ENCODE measurements around the gene NANS. TPM values are rescaled to one million over a fixed set of nuclear protein-coding genes. Genes with fewer than 3 reads are reported as not detected.

NANS gene
- total RNA-seq, 5 donors from 2014 or later (not counting 1 experiment from before 2014, with no cell fraction given): 21.7 to 57.5 (median 27.6) TPM

DNA sequence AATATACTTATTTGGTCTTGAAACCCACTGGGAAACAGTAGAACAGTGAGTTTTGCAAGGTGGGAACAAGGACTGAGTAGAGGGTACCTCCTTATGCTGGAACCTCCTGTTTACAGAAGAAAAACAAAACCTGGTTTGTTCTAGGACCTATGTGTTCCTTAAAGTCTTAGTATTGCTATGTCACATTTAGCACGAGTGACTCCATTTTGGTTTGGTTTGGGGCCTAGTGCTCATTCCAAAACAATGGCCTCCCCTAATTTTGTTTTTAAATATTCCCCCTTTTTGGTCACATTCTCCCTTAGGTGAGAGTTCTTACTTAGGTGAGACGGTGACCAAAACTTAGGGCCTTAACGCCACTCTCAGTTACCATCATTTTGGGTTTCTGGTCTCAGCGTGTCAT, 6.2 kb upstream of the NANS start:
- CTCF ChIA-PET: no interaction called here
- Mint-ChIP-seq H3K4me3 (no peak overlapping the region), H3K27me3 (no peaks in the 10 kb centered on the region), H3K36me3 (peaks cover 3% of the 10 kb centered on the region), H3K27ac (no peak overlapping the region), H3K4me1 (peaks cover 28 to 32% (median 28%) of the 10 kb centered on the region in 3 donors), H3K9me3 (no peaks in the 10 kb centered on the region)
- Histone ChIP-seq H3K9me3 (no peaks in the 10 kb centered on the region), H3K4me3 (ENCODE audit: control insufficient read depth in 1 of 2, extremely low read depth in 1 of 2, low read length in 1 of 2) (no peak overlapping the region), H3K4me1 (ENCODE audit: control insufficient read depth in 1 of 2, extremely low read depth in 1 of 2, insufficient read depth in 2 of 2, low read length in 2 of 2) (peaks cover 0 to 5% of the 10 kb centered on the region in 2 experiments), H3K27ac (ENCODE audit: low read length) (no peak overlapping the region), H3K27me3 (replicated peaks in 1 of 2; ENCODE audit: control insufficient read depth in 2 of 2, extremely low read depth in 1 of 2, insufficient read depth in 2 of 2, low read length in 1 of 2) (no peaks in the 10 kb centered on the region), H3K36me3 (ENCODE audit: control insufficient read depth in 2 of 2, extremely low read depth in 1 of 2, insufficient read depth in 1 of 2, low read length in 1 of 2) (no peaks in the 10 kb centered on the region)
- ATAC-seq (replicated peaks in 1 of 4) (no peak), DNase-seq (no peak)
- POLR2A ChIA-PET: no interaction called here
- WGBS (ENCODE audit: insufficient coverage): 96% methylated on average over 4 of the region's 4 CpGs

DNA sequence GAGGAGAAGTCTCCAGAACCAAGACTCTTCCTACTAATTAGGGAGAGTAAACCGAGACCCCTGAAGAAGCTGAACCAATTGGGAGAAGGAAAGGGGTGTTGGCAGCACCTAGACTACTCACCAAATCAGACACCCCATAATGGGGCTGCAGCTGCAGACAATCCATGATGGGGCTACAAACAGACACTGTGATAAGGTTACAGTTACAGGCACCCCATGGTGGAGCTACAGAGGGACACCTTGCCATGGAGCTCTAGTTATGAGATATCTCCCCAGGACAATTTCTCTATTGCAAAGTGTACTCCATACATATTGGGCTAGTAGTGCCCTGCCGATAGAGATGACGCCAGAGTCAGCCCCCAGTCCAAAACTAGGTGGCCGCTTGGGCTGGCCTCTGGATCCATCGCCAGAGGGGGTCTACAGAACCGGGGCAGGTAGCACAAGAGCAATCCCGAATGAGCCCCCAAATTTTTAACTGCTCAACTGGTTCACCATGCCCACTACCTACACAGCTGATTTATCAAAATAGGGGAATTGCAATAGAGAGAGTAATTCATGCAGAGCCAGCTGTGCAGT, 2.1 kb upstream of the NANS start:
- Mint-ChIP-seq H3K9me3 (no peaks in the 10 kb centered on the region), H3K4me3 (no peak overlapping the region), H3K27ac (no peak overlapping the region), H3K36me3 (no peaks in the 10 kb centered on the region), H3K4me1 (peaks cover 18 to 34% (median 32%) of the 10 kb centered on the region in 3 donors), H3K27me3 (no peaks in the 10 kb centered on the region)
- DNase-seq: no peak
- Histone ChIP-seq H3K9me3 (no peaks in the 10 kb centered on the region), H3K4me1 (ENCODE audit: control insufficient read depth in 1 of 2, extremely low read depth in 1 of 2, insufficient read depth in 2 of 2, low read length in 2 of 2) (peaks cover 3 to 21% of the 10 kb centered on the region in 2 experiments), H3K27ac (ENCODE audit: low read length) (no peak overlapping the region), H3K4me3 (ENCODE audit: control insufficient read depth in 1 of 2, extremely low read depth in 1 of 2, low read length in 1 of 2) (no peak overlapping the region), H3K27me3 (replicated peaks in 1 of 2; ENCODE audit: control insufficient read depth in 2 of 2, extremely low read depth in 1 of 2, insufficient read depth in 2 of 2, low read length in 1 of 2) (no peaks in the 10 kb centered on the region), H3K36me3 (ENCODE audit: control insufficient read depth in 2 of 2, extremely low read depth in 1 of 2, insufficient read depth in 1 of 2, low read length in 1 of 2) (no peaks in the 10 kb centered on the region)
- no peak for ATAC-seq (replicated peaks in 1 of 4)
- POLR2A ChIA-PET: no interaction called here
- CTCF ChIA-PET: no interaction called here
- 100% methylated on average over 4 of the region's 7 CpGs for WGBS (ENCODE audit: insufficient coverage)

DNA sequence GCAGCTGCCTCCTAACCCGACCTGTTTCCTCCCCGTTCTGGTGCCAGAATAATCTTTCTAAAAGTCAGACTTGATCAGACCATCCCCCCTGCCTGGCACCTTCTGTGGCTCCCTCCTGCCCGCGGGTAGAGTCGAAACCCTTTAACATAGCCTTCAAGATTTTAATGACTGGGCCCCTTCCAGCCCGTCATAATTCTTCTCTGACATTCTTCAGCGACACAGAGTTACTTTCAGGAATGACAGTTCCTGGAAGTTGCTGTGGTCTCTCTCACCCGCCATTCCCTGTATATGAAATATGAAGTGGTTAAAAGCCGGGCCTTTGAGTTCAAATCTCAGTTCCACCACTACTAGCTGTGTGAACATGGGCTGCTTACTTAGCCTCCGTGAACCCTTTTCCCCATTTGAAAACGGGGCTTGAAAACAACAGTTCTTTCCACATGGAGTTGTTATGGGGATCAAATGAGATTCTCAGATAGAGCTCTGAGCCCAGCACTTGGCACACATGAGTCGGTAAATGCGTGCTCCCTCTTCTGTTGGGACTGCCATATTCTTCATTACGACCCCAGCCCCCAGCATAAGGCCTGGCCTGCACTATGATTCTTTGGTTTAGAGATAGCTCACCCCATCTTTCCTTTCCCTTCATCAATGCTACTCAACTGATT, 737 bp downstream of the NANS start:
- Histone ChIP-seq H3K27me3 (replicated peaks in 1 of 2; ENCODE audit: control insufficient read depth in 2 of 2, extremely low read depth in 1 of 2, insufficient read depth in 2 of 2, low read length in 1 of 2) (no peaks in the 10 kb centered on the region), H3K9me3 (no peaks in the 10 kb centered on the region), H3K4me3 (ENCODE audit: control insufficient read depth in 1 of 2, extremely low read depth in 1 of 2, low read length in 1 of 2) (peak overlapping the region; percentile 83 to 85), H3K36me3 (ENCODE audit: control insufficient read depth in 2 of 2, extremely low read depth in 1 of 2, insufficient read depth in 1 of 2, low read length in 1 of 2) (peaks cover 5 to 7% of the 10 kb centered on the region in 2 donors), H3K4me1 (ENCODE audit: control insufficient read depth in 1 of 2, extremely low read depth in 1 of 2, insufficient read depth in 2 of 2, low read length in 2 of 2) (peaks cover 3 to 21% of the 10 kb centered on the region in 2 experiments), H3K27ac (ENCODE audit: low read length) (peak overlapping the region; percentile 64)
- POLR2A ChIA-PET: interaction anchor here (1.0 to 2.4 kb wide), 8 partner anchors 11 to 424 kb away, joined by 3 to 23 read pairs (median 4); partner anchors contain the start of genes TRMO (in 1 of the 2) and TSTD2 (in 1 of the 2)
- peak overlapping the region; percentile 94 to 98 (median 94) for H3K4me3 Mint-ChIP-seq
- H3K27me3 Mint-ChIP-seq: no peaks in the 10 kb centered on the region
- no peaks in the 10 kb centered on the region for H3K9me3 Mint-ChIP-seq
- peaks cover 18 to 33% (median 29%) of the 10 kb centered on the region in 3 donors for H3K4me1 Mint-ChIP-seq
- 0% methylated on average over 5 of the region's 14 CpGs for WGBS (ENCODE audit: insufficient coverage)
- CTCF ChIA-PET: interaction anchor here (0.6 to 2.1 kb wide), 12 partner anchors 12 to 153 kb away, joined by 3 to 16 read pairs (median 4); partner anchors contain the start of genes ANP32B (in 1 of the 2) and TRMO (in 1 of the 2)
- H3K36me3 Mint-ChIP-seq: peaks cover 5% of the 10 kb centered on the region
- ATAC-seq (replicated peaks in 1 of 4): no peak
- peak overlapping the region; percentile 85 to 95 for H3K27ac Mint-ChIP-seq
- peak in 10 of 35 experiments; percentile 19 to 34 (median 26) for DNase-seq

DNA sequence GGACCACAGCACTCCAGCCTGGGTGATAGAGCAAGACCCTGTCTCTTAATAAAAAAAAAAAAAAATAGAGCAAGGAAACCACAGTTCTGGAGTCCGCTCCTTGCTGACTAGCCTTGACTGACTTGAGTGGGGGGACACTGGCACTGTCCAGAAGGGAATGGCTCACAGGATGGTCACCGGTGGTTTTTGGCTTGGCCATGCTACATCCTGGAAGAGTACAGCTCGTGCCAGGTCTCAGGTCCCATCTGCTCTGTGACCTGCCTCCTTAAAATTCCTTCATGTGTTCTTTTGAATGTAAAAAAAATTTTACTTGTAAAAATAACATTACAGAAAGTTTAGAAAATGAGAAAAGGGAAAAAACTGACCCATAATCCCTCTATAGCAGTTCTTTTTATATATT, 5.6 kb downstream of the NANS start:
- H3K27me3 Mint-ChIP-seq: no peaks in the 10 kb centered on the region
- H3K36me3 ChIP-seq (ENCODE audit: control insufficient read depth in 2 of 2, extremely low read depth in 1 of 2, insufficient read depth in 1 of 2, low read length in 1 of 2): peaks cover 10 to 19% of the 10 kb centered on the region in 2 donors
- no peaks in the 10 kb centered on the region for H3K9me3 ChIP-seq
- peak overlapping the region; percentile 11 to 27 for H3K27ac Mint-ChIP-seq
- DNase-seq: no peak
- no peak overlapping the region for H3K4me3 ChIP-seq (ENCODE audit: control insufficient read depth in 1 of 2, extremely low read depth in 1 of 2, low read length in 1 of 2)
- H3K36me3 Mint-ChIP-seq: peaks cover 36% of the 10 kb centered on the region
- POLR2A ChIA-PET: no interaction called here
- CTCF ChIA-PET: interaction anchor here in 1 of 2 donors (1.0 kb wide), 1 partner anchor 12 kb away, joined by 5 read pairs; no protein-coding TSS in a partner anchor
- H3K9me3 Mint-ChIP-seq: no peaks in the 10 kb centered on the region
- no peak overlapping the region for H3K27ac ChIP-seq (ENCODE audit: low read length)
- ATAC-seq (replicated peaks in 1 of 4): no peak
- 100% methylated on average over 2 of the region's 3 CpGs for WGBS (ENCODE audit: insufficient coverage)
- H3K4me1 ChIP-seq (ENCODE audit: control insufficient read depth in 1 of 2, extremely low read depth in 1 of 2, insufficient read depth in 2 of 2, low read length in 2 of 2): peaks cover 3 to 12% of the 10 kb centered on the region in 2 experiments
- H3K4me3 Mint-ChIP-seq: no peak overlapping the region
- no peaks in the 10 kb centered on the region for H3K27me3 ChIP-seq (replicated peaks in 1 of 2; ENCODE audit: control insufficient read depth in 2 of 2, extremely low read depth in 1 of 2, insufficient read depth in 2 of 2, low read length in 1 of 2)
- peaks cover 9 to 31% (median 27%) of the 10 kb centered on the region in 3 donors for H3K4me1 Mint-ChIP-seq

DNA sequence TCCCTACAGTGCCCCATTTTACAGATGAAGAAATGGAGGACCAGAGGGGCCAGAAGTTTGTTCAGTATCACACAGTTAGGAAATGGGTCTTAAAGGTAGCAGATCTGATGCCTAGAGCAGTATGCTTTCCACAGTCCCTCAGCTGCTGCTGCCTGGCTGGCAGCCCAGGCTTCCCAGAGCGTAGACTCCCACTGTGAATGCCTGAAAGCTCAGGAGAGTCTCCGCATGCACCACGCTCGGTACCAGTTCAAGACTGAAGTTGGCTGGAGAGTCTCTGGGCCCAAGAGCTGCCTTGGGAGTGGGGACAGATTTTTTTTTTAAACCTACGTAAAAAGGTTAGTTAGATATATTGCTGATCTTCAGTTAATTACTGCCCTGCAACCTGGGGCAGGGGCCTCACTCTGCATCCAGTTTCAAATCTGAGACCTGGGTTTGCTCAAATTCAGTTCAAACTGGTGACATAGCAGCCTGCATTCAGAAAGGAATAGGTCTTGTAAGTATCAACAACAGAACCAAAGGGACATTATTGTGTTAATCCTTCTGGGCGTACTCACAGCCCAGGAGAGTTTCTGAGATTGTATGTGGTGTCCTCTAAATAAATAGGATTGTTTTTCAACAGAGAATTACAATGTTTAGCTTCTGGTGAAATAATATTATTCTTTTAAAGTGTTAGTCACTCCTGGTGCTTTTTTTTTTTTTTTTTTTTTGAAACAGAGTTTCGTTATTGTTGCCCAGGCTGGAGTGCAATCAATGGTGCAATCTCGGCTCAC, 8.3 kb downstream of the NANS start:
- Mint-ChIP-seq H3K36me3 (peaks cover 39% of the 10 kb centered on the region), H3K9me3 (no peaks in the 10 kb centered on the region), H3K27ac (no peak overlapping the region), H3K4me3 (no peak overlapping the region), H3K27me3 (no peaks in the 10 kb centered on the region), H3K4me1 (peaks cover 7 to 14% (median 10%) of the 10 kb centered on the region in 3 donors)
- peaks cover 16 to 21% of the 10 kb centered on the region in 2 donors for H3K36me3 ChIP-seq (ENCODE audit: control insufficient read depth in 2 of 2, extremely low read depth in 1 of 2, insufficient read depth in 1 of 2, low read length in 1 of 2)
- H3K4me3 ChIP-seq (ENCODE audit: control insufficient read depth in 1 of 2, extremely low read depth in 1 of 2, low read length in 1 of 2): no peak overlapping the region
- no peak overlapping the region for H3K27ac ChIP-seq (ENCODE audit: low read length)
- POLR2A ChIA-PET: interaction anchor here (0.5 to 1.0 kb wide), 3 partner anchors 56 to 67 kb away, joined by 4 read pairs; no protein-coding TSS in a partner anchor
- no peaks in the 10 kb centered on the region for H3K9me3 ChIP-seq
- H3K4me1 ChIP-seq (ENCODE audit: control insufficient read depth in 1 of 2, extremely low read depth in 1 of 2, insufficient read depth in 2 of 2, low read length in 2 of 2): no peaks in the 10 kb centered on the region
- no peaks in the 10 kb centered on the region for H3K27me3 ChIP-seq (replicated peaks in 1 of 2; ENCODE audit: control insufficient read depth in 2 of 2, extremely low read depth in 1 of 2, insufficient read depth in 2 of 2, low read length in 1 of 2)
- CTCF ChIA-PET: interaction anchor here in 1 of 2 donors (0.6 kb wide), 1 partner anchor 466 kb away, joined by 5 read pairs; no protein-coding TSS in a partner anchor
- DNase-seq (no peak), ATAC-seq (replicated peaks in 1 of 4) (no peak)
- 100% methylated on average over 5 of the region's 8 CpGs for WGBS (ENCODE audit: insufficient coverage)

DNA sequence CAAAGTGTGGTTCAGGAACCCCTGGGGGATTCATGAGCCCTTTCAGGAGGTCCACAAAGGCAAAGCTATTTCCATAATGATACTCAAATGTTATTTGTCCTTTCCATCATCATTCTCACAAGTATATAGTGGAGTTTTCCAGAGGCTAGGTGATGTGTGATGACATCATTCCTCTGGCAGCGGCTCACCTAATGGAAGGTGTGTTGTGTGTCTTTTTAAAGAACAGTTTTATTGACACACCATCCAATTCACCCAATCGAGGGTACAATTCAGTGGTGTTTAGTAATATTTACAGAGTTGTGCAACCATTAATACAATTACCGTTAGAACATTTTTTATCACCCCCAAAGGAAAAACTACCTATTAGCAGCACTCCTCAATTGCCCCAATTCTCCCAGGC, 9.7 kb downstream of the NANS start:
- H3K27ac ChIP-seq (ENCODE audit: low read length): no peak overlapping the region
- no peak overlapping the region for H3K4me3 Mint-ChIP-seq
- no peak overlapping the region for H3K4me3 ChIP-seq (ENCODE audit: control insufficient read depth in 1 of 2, extremely low read depth in 1 of 2, low read length in 1 of 2)
- H3K9me3 Mint-ChIP-seq: no peaks in the 10 kb centered on the region
- H3K4me1 ChIP-seq (ENCODE audit: control insufficient read depth in 1 of 2, extremely low read depth in 1 of 2, insufficient read depth in 2 of 2, low read length in 2 of 2): no peaks in the 10 kb centered on the region
- no peak for ATAC-seq (replicated peaks in 1 of 4)
- no peak for DNase-seq
- no peaks in the 10 kb centered on the region for H3K27me3 ChIP-seq (replicated peaks in 1 of 2; ENCODE audit: control insufficient read depth in 2 of 2, extremely low read depth in 1 of 2, insufficient read depth in 2 of 2, low read length in 1 of 2)
- H3K27ac Mint-ChIP-seq: no peak overlapping the region
- H3K36me3 ChIP-seq (ENCODE audit: control insufficient read depth in 2 of 2, extremely low read depth in 1 of 2, insufficient read depth in 1 of 2, low read length in 1 of 2): peaks cover 9 to 21% of the 10 kb centered on the region in 2 donors
- peaks cover 38% of the 10 kb centered on the region for H3K36me3 Mint-ChIP-seq
- no CpG with 5 or more reads among the region's 3 CpGs for WGBS (ENCODE audit: insufficient coverage)
- CTCF ChIA-PET: interaction anchor here in 1 of 2 donors (0.6 to 0.7 kb wide), 2 partner anchors 142 to 149 kb away, joined by 6 to 7 read pairs; no protein-coding TSS in a partner anchor
- H3K9me3 ChIP-seq: no peaks in the 10 kb centered on the region
- peaks cover 10 to 13% (median 11%) of the 10 kb centered on the region in 3 donors for H3K4me1 Mint-ChIP-seq
- H3K27me3 Mint-ChIP-seq: no peaks in the 10 kb centered on the region
- POLR2A ChIA-PET: no interaction called here
